HepG2 (cell line): Measurements from ENCODE around the gene PHF2. TPM values are rescaled to one million over a fixed set of nuclear protein-coding genes. Genes with fewer than 3 reads are reported as not detected.

Experiments used
- ATAC-seq: fragments of 200-7000 bp; cut with Tn5 transposase; 3 replicates; pipeline ENCODE4 v1.9.1; 2020; ENCODE audit warnings: mild to moderate bottlenecking, moderate library complexity
- BruUV-seq: library from RNA; stranded (reverse); fragments of 400-500 nt; replicated peaks from 2 replicates; lab custom pipeline; 2021; lab: Mats Ljungman, UMichigan
- CTCF ChIA-PET: fragments of 300-600 bp; formaldehyde crosslinking; extraction: SDS; loops from one replicate; lab custom pipeline; 2021; ENCODE audit warnings: low total read pairs, inconsistent platforms, low intra/inter-chr PET ratio; lab: Yijun Ruan, JAX
- POLR2A ChIA-PET: fragments of 350-600 bp; sonication (Branson Sonifier 250); formaldehyde crosslinking; loops from one replicate; lab custom pipeline; 2020; ENCODE audit warnings: antibody characterized with exemption, inconsistent platforms; lab: Yijun Ruan, JAX
- DNase-seq: peaks from one replicate; pipeline ENCODE4 v3.0.0-alpha.2; 2015; ENCODE audit warnings: low spot score
- FAIRE-seq: peaks from 3 replicates; lab custom pipeline; 2011; peaks lifted over from hg19 to GRCh38; lab: Jason Lieb, UNC
- H2AFZ ChIP-seq: one replicate; pipeline ENCODE4 v1.6.1; 2011; ENCODE audit warnings: low read length, inconsistent platforms
- H3K27ac ChIP-seq: fragments of 300-600 bp; 3 replicates; pipeline ENCODE4 v1.8.0; 2011; ENCODE audit warnings: mixed run types, mild to moderate bottlenecking, mixed read lengths, low read length, inconsistent platforms; ENCODE audit not compliant: insufficient read depth; ENCODE audit errors: extremely low read length
- H3K27me3 ChIP-seq, 2 experiments: fragments of 200-600 bp in 1 of 2; 2 replicates in 1 of 2; 3 replicates in 1 of 2; pipeline versions ENCODE4 v1.6.0 to v1.8.0; 2011; ENCODE audit warnings: low read length in 2 of 2, mild to moderate bottlenecking in 2 of 2, moderate library complexity in 2 of 2, inconsistent platforms in 1 of 2; ENCODE audit not compliant: insufficient read depth in 2 of 2, control insufficient read depth in 1 of 2
- H3K36me3 ChIP-seq, 2 experiments: fragments of 200-600 bp in 1 of 2; replicated peaks in 1 of 2; 2 replicates in 1 of 2; 3 replicates in 1 of 2; pipeline versions ENCODE4 v1.5.1 to v1.8.0; 2011; ENCODE audit warnings: low read length in 2 of 2, inconsistent platforms in 1 of 2; ENCODE audit not compliant: insufficient read depth in 2 of 2, control insufficient read depth in 1 of 2
- H3K4me1 ChIP-seq: 2 replicates; pipeline ENCODE4 v1.5.1; 2012; ENCODE audit warnings: low read length, inconsistent platforms; ENCODE audit not compliant: insufficient read depth
- H3K4me2 ChIP-seq: 2 replicates; pipeline ENCODE4 v1.6.0; 2011; ENCODE audit warnings: low read depth, low read length, inconsistent platforms
- H3K4me3 ChIP-seq, 3 experiments: fragments of 200-600 bp in 1 of 3; sonication (generic), shearing (Covaris generic) in 1 of 3; replicated peaks in 1 of 3; 2 replicates each; pipeline ENCODE4 v1.5.1; 2011 to 2016; ENCODE audit warnings: low read length in 3 of 3, inconsistent platforms in 2 of 3, low read depth in 2 of 3, mild to moderate bottlenecking in 2 of 3, control low read depth in 1 of 3, mixed read lengths in 1 of 3; ENCODE audit not compliant: insufficient read depth in 1 of 3
- H3K79me2 ChIP-seq: one replicate; pipeline ENCODE4 v1.6.1; 2011; ENCODE audit warnings: low read length, inconsistent platforms; ENCODE audit not compliant: insufficient read depth
- H3K9ac ChIP-seq: 2 replicates; pipeline ENCODE4 v1.6.0; 2011; ENCODE audit warnings: mild to moderate bottlenecking, low read depth, low read length, inconsistent platforms; ENCODE audit not compliant: insufficient read depth
- H3K9me3 ChIP-seq: 2 replicates; pipeline ENCODE4 v1.5.1; 2012; ENCODE audit warnings: mild to moderate bottlenecking, low read length
- H4K20me1 ChIP-seq: 2 replicates; pipeline ENCODE4 v1.6.0; 2011; ENCODE audit warnings: inconsistent platforms, mild to moderate bottlenecking, low read length, moderate library complexity; ENCODE audit not compliant: insufficient read depth
- CREB1 ChIP-seq, 2 experiments: fragments of 450-650 bp in 1 of 2; IDR thresholded peaks; 2 replicates each; pipeline ENCODE4 v1.6.1; 2016 to 2017; ENCODE audit warnings: control low read depth in 1 of 2, mild to moderate bottlenecking in 1 of 2, missing compliant biosample characterization in 1 of 2, missing genetic modification characterization in 1 of 2
- HOXA3 ChIP-seq: sonication (generic); formaldehyde crosslinking; IDR thresholded peaks from 2 replicates; pipeline ENCODE4 v1.5.0; 2020; ENCODE audit warnings: missing genetic modification reagents
- MAFF ChIP-seq: IDR thresholded peaks from 2 replicates; pipeline ENCODE4 v1.6.1; 2011; ENCODE audit warnings: low read depth, low read length, improper control_type of control experiment
- MAFK ChIP-seq, 2 experiments: IDR thresholded peaks in 1 of 2; conservative IDR thresholded peaks in 1 of 2; 2 replicates each; pipeline ENCODE4 v1.6.1; 2011; ENCODE audit warnings: improper control_type of control experiment in 2 of 2, low read length in 2 of 2
- MBD4 ChIP-seq: IDR thresholded peaks from 2 replicates; pipeline ENCODE4 v1.6.1; 2012; ENCODE audit warnings: low read length, inconsistent platforms, borderline replicate concordance
- NFE2L1 ChIP-seq: sonication (generic); formaldehyde crosslinking; IDR thresholded peaks from 2 replicates; pipeline ENCODE4 v1.4.0; 2020; ENCODE audit warnings: missing genetic modification reagents, mild to moderate bottlenecking, borderline replicate concordance
- NFKBIZ ChIP-seq: IDR thresholded peaks from 2 replicates; pipeline ENCODE4 v1.6.1; 2018; ENCODE audit warnings: missing genetic modification reagents, missing compliant biosample characterization
- NPAS2 ChIP-seq: sonication (generic); formaldehyde crosslinking; IDR thresholded peaks from 2 replicates; pipeline ENCODE4 v1.8.0; 2022; ENCODE audit warnings: mild to moderate bottlenecking, missing genetic modification reagents, borderline replicate concordance
- SP5 ChIP-seq: IDR thresholded peaks from 2 replicates; pipeline ENCODE4 v1.6.1; 2016; ENCODE audit warnings: low read depth, borderline replicate concordance
- TFDP1 ChIP-seq: IDR thresholded peaks from 2 replicates; pipeline ENCODE4 v1.6.1; 2016; ENCODE audit warnings: missing compliant biosample characterization, missing genetic modification reagents, borderline replicate concordance
- ZNF382 ChIP-seq: sonication (generic); formaldehyde crosslinking; IDR thresholded peaks from 2 replicates; pipeline ENCODE4 v1.5.0; 2020; ENCODE audit warnings: missing genetic modification reagents, mild to moderate bottlenecking, borderline replicate concordance
- ZNF660 ChIP-seq: sonication (generic); formaldehyde crosslinking; IDR thresholded peaks from 2 replicates; pipeline ENCODE4 v1.5.1; 2020; ENCODE audit warnings: mild to moderate bottlenecking, low read depth, missing genetic modification reagents, borderline replicate concordance
- WGBS: methylation state at CpG from one replicate; pipeline ENCODE4 v1.1.6; 2017; ENCODE audit warnings: low lambda C conversion rate; 5-methylcytosine and 5-hydroxymethylcytosine counted together
- in situ Hi-C: cut with HindIII; loops from 2 replicates; pipeline ENCODE4 v1.10.0; 2017; ENCODE audit warnings: low pct_unique_long_range_greater_than_20kb; ENCODE audit not compliant: extremely low pct_ligation_motif_present
- intact Hi-C: fragments of 100-400 bp; cut with micrococcal nuclease; formaldehyde crosslinking; loops from one replicate; pipeline ENCODE4 v1.10.0; 2022; ENCODE audit not compliant: unreplicated experiment
- polyA plus RNA-seq, 8 experiments: library from polyadenylated mRNA; depleted of rRNA in 3 of 8; stranded (reverse) in 7 of 8; unstranded in 1 of 8; fragments of >200 nt; fragmentation: Illumina TruSeq in 4 of 8; extraction: Trizol in 4 of 8; gene quantifications; 2 replicates each; pipeline versions ENCODE4 v1.2.1 to v1.2.3, GENCODE V29; 2011 to 2016; ENCODE audit warnings: low read depth in 4 of 8, missing spikeins in 1 of 8, mixed read lengths in 1 of 8; ENCODE audit not compliant: insufficient read depth in 1 of 8
- total RNA-seq, 5 experiments: library from RNA; depleted of rRNA; stranded (reverse); fragments of >200 nt; fragmentation: Illumina TruSeq; extraction: Trizol; gene quantifications; 2 replicates each; pipeline ENCODE4 v1.2.3, GENCODE V29; 2016; ENCODE audit warnings: low read depth in 1 of 5

Gene PHF2
- total and polyA plus RNA-seq, 2 of the 13 experiments (the other 11 are each of a cell fraction or from before 2014, with no cell fraction given): 6.6 to 9.1 TPM

- peaks cover 0 to 11% of the 10 kb centered on the region in 2 experiments; a peak in 2 of 5 replicates for H3K27me3 ChIP-seq
- no peak overlapping the region for H3K9ac ChIP-seq
- in situ Hi-C loops: no loop called here
- intact Hi-C loops: no loop called here
- no peak overlapping the region for H3K4me2 ChIP-seq
- H3K4me3 ChIP-seq: no peak overlapping the region
- FAIRE-seq (no peak), DNase-seq (no peak), ATAC-seq (no peak)
- no peaks in the 10 kb centered on the region for H3K4me1 ChIP-seq
- ChIA-PET CTCF (no interaction called here), POLR2A (no interaction called here)
- 10% methylated on average over 8 of the region's 9 CpGs for WGBS
- no peaks in the 10 kb centered on the region for H4K20me1 ChIP-seq
- TF ChIP-seq TFDP1 (CRISPR knock-in tag) (no peak), ZNF382 (CRISPR knock-in tag) (no peak), NPAS2 (CRISPR knock-in tag) (no peak), NFKBIZ (CRISPR knock-in tag) (no peak), CREB1 (IDR thresholded peaks at IDR 0.05) (no peak), CREB1 (CRISPR knock-in tag; IDR thresholded peaks at IDR 0.05) (no peak), MBD4 (no peak), ZNF660 (CRISPR knock-in tag) (no peak), SP5 (no peak)
- no peak overlapping the region for H3K27ac ChIP-seq
- H3K79me2 ChIP-seq: no peaks in the 10 kb centered on the region
- H3K36me3 ChIP-seq: no peaks in the 10 kb centered on the region
- H3K9me3 ChIP-seq: no peaks in the 10 kb centered on the region
- no peak overlapping the region for H2AFZ ChIP-seq
- no TSS peak for BruUV-seq
Observed at GRCh38 chr9:93712896-93713295, 136.5 kb downstream of the PHF2 start.

- H4K20me1 ChIP-seq: no peaks in the 10 kb centered on the region
- no peak overlapping the region for H3K4me3 ChIP-seq
- H3K79me2 ChIP-seq: no peaks in the 10 kb centered on the region
- H2AFZ ChIP-seq: no peak overlapping the region
- TF ChIP-seq HOXA3 (CRISPR knock-in tag) (no peak), NFE2L1 (CRISPR knock-in tag) (no peak), MAFK (conservative IDR thresholded peaks at IDR 0.05 in 1 of 2, IDR thresholded peaks at IDR 0.05 in 1 of 2; ENCODE audit: low read length in 2 of 2) (peak; percentile 98 to 99), MAFF (peak; percentile 99)
- DNase-seq: no peak
- no peak for FAIRE-seq
- H3K4me1 ChIP-seq: no peaks in the 10 kb centered on the region
- CTCF ChIA-PET: no interaction called here
- no peak overlapping the region for H3K27ac ChIP-seq
- ATAC-seq: no peak
- no peak overlapping the region for H3K4me2 ChIP-seq
- 43% methylated on average over 4 of the region's 4 CpGs for WGBS
- BruUV-seq: no TSS peak
- H3K27me3 ChIP-seq: peaks cover 0 to 14% of the 10 kb centered on the region in 2 experiments; a peak in 2 of 5 replicates
- H3K36me3 ChIP-seq: no peaks in the 10 kb centered on the region
- H3K9me3 ChIP-seq: no peaks in the 10 kb centered on the region
- intact Hi-C loops (no loop called here), in situ Hi-C loops (no loop called here)
- no peak overlapping the region for H3K9ac ChIP-seq
- POLR2A ChIA-PET: no interaction called here
Observed at GRCh38 chr9:93713716-93714115, 137.3 kb downstream of the PHF2 start.
